ENCODE measurements around the gene NR1D2. TPM values are rescaled to one million over a fixed set of nuclear protein-coding genes. Genes with fewer than 3 reads are reported as not detected.
A peak's percentile ranks its signal among the peaks of the same experiment; 100 is the strongest.
"Not testable (repeated sequence)": the region's sequence is repeated elsewhere in the genome, so short reads cannot be mapped to it uniquely, and the experiment has no call there.

NR1D2 gene
- polyA plus RNA-seq, 4 donors, result 8.3 to 13.0 (median 11.1) TPM

DNA sequence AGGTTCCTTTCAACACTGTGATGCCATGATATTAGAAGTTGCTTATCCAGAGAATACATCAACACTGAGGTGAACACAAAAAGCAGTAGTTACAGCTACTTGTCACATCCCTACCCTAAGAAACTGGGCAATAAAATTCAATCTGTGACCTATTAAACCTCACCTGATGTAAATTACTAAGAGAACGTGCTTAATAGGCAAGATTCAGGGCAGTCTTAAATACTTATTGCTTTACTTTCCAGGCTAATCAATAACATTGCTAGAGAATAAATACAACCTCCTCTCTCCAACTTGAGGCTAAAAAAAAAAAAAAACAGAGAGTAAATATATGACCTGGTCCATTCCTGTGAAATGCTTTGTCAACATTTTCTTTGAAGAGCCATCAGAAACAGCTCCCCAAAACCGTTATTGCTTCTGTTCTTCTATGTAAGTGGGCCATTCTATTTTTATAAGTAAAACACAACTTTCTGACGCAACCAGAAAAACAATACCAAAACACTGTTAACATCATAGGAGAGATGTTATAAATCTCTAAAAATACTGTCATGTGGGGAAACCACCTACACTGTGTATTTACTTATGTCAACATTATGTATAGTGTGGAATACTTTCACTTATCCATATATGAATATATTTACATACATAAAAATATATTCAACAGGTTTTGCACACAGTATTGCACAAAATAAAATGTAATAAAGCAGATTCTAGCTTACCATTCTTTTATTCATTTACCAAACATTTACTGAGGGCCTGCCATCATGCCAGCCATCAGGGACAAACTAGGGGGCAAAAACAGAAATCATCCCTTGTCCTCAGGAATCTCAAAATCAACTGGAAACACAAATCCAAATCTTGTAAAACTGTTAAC is 31.0 kb upstream of the NR1D2 start:
- FAIRE-seq (no peak), DNase-seq (peak in 1 of 2 donors; percentile 11)
- WGBS, 3 donors, result 45 to 67% (median 58%) methylated on average over 3 of the region's 3 CpGs
- Histone ChIP-seq H3K9me3 (ENCODE audit: control insufficient read depth in 2 of 2, insufficient read depth in 1 of 2, low read depth in 1 of 2, low read length in 1 of 2) (no peaks in the 10 kb centered on the region), H3K36me3 (ENCODE audit: control insufficient read depth in 3 of 3, insufficient read depth in 2 of 3, low read depth in 1 of 3, low read length in 3 of 3) (peaks cover 0 to 14% (median 6%) of the 10 kb centered on the region in 3 donors), H3K27me3 (ENCODE audit: control insufficient read depth in 3 of 3, insufficient read depth in 3 of 3, low read length in 3 of 3) (no peaks in the 10 kb centered on the region), H3K4me3 (ENCODE audit: low read depth in 1 of 3, low read length in 3 of 3) (no peak overlapping the region), H3K4me1 (ENCODE audit: control insufficient read depth in 3 of 3, insufficient read depth in 2 of 3, low read depth in 1 of 3, low read length in 2 of 3) (peaks cover 0 to 19% (median 5%) of the 10 kb centered on the region in 3 donors), H3K27ac (ENCODE audit: low read depth in 1 of 3, low read length in 2 of 3) (no peak overlapping the region)

DNA sequence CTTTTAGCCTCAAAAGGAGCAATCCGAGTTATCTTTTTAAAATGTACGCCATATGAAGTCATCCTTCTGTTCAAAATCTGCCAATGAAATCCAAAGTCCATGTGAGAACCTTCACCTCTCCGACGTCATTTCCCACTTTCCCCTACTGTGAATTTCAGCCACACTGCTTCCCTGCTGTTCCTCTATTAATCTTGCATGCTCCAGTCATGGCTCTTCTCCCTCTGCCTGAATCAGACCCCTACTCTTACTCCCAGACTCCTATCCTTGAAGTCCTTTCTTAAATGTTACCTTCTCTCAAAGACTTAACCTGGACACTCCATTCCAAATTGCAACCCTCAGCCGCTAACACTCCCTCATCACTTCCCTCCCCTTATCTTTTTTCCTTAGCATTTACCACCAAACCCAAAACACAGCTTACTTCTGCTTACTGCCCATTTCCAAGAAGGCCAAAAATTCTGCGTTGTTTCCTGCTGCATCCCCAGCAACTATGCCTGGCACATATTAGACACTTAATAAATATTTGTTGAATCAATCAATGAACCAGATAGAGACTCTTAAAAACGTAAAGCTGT is 29.5 kb upstream of the NR1D2 start:
- DNase-seq, result peak; percentile 62 to 65
- no peak for FAIRE-seq
- 29 to 51% (median 42%) methylated on average over 7 of the region's 7 CpGs for WGBS, 3 donors
- Histone ChIP-seq H3K36me3 (ENCODE audit: control insufficient read depth in 3 of 3, insufficient read depth in 2 of 3, low read depth in 1 of 3, low read length in 3 of 3) (peaks cover 2 to 15% (median 7%) of the 10 kb centered on the region in 3 donors), H3K27me3 (ENCODE audit: control insufficient read depth in 3 of 3, insufficient read depth in 3 of 3, low read length in 3 of 3) (no peaks in the 10 kb centered on the region), H3K9me3 (ENCODE audit: control insufficient read depth in 2 of 2, insufficient read depth in 1 of 2, low read depth in 1 of 2, low read length in 1 of 2) (no peaks in the 10 kb centered on the region), H3K27ac (ENCODE audit: low read depth in 1 of 3, low read length in 2 of 3) (no peak overlapping the region), H3K4me3 (ENCODE audit: low read depth in 1 of 3, low read length in 3 of 3) (peak overlapping the region in 1 of 3 donors; percentile 98), H3K4me1 (ENCODE audit: control insufficient read depth in 3 of 3, insufficient read depth in 2 of 3, low read depth in 1 of 3, low read length in 2 of 3) (peaks cover 0 to 19% (median 5%) of the 10 kb centered on the region in 3 donors)

DNA sequence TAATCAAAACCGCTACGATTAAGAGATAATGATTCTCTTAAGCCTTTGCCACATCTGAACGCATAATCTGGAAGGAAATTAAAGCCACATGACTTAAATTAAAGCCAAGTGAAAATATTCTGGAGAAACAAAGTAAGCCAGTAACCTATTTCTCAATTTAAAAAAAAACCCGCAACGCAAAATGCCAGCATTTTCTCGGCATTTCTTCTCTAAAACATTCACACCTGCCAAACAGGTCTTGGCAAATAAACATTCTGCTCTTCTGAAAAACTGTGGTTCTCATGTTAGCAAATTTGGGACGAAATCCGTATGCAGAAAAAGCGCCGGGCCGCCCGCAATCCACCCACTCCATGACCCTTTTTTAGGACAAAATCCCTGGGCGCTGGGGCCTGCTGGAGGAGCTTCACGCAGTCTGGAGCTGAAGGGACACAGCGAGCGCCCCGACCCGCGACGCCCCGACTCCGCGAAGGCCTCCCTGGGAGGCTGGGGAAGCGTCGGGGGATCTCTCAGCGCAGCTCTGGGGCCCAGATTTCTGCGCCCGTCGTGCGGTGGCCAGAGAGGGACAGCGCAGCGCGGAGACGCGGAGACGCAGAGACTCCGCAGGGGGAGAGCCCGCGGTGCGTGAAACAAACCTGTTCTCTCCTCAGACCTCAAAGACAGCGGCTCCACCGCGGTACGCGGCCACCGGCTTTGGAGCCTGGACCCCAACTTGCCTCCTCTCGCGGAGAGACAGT is 28.8 kb upstream of the NR1D2 start:
- H3K27me3 ChIP-seq (ENCODE audit: control insufficient read depth in 3 of 3, insufficient read depth in 3 of 3, low read length in 3 of 3), result no peaks in the 10 kb centered on the region
- WGBS, 3 donors, result 2 to 4% (median 2%) methylated on average over 44 to 48 of the region's 48 CpGs
- FAIRE-seq, result no peak
- peak overlapping the region; percentile 83 to 98 (median 92) for H3K27ac ChIP-seq (ENCODE audit: low read depth in 1 of 3, low read length in 2 of 3)
- no peaks in the 10 kb centered on the region for H3K9me3 ChIP-seq (ENCODE audit: control insufficient read depth in 2 of 2, insufficient read depth in 1 of 2, low read depth in 1 of 2, low read length in 1 of 2)
- H3K4me3 ChIP-seq (ENCODE audit: low read depth in 1 of 3, low read length in 3 of 3), result peak overlapping the region; percentile 65 to 98 (median 66)
- H3K4me1 ChIP-seq (ENCODE audit: control insufficient read depth in 3 of 3, insufficient read depth in 2 of 3, low read depth in 1 of 3, low read length in 2 of 3), result peaks cover 0 to 19% (median 5%) of the 10 kb centered on the region in 3 donors
- no peak for DNase-seq
- peaks cover 2 to 15% (median 10%) of the 10 kb centered on the region in 3 donors for H3K36me3 ChIP-seq (ENCODE audit: control insufficient read depth in 3 of 3, insufficient read depth in 2 of 3, low read depth in 1 of 3, low read length in 3 of 3)

DNA sequence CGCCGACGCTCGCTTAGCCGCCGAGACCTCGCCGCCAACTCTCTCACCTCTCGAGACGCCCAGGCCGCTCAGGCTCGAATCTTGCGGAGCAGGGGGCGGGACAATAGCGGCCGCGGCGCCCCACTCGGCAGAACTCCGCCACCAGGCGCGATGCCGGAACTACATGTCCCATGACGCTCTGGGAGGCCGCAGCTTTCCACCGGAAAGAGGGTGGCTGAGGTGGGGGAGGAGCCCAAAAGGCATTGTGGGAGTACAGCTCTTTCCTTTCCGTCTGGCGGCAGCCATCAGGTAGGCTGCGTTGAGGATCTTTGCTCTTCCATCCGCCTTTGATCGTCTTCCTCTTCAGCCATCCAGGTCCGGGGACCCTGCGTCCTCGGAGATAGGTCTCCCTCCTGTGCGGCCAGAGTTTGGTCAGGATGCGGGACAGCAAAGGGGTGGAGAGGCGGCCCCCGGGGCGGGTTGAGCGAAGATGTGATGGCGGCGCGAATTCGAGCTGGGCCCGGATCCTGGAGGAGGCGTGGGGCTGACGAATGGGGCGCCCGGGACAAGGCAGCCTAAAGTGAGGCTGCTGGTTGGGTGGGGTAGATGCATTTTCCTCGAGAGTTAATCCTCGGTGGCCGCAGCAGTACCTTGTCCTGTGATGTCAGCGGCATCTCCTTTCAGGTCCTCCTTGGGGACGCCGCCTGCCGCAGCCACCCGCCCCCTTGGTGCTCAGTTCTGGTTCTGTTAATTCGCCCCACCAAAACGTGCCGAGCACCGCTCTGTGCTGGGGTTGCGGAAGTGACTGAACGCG is 28.0 kb upstream of the NR1D2 start, which contains the start of the genes NKIRAS1 and RPL15:
NKIRAS1 (minus strand) TSS at position 105 of the 793 bp plus-strand sequence. CDS start 6,086 bp downstream, outside the sequence.
RPL15 (plus strand) TSS at position 247 of the 793 bp plus-strand sequence. CDS start 728 bp downstream, outside the sequence.
- 0% methylated on average over 61 to 64 of the region's 64 CpGs for WGBS, 3 donors
- H3K4me1 ChIP-seq (ENCODE audit: control insufficient read depth in 3 of 3, insufficient read depth in 2 of 3, low read depth in 1 of 3, low read length in 2 of 3), result peaks cover 0 to 19% (median 5%) of the 10 kb centered on the region in 3 donors
- H3K4me3 ChIP-seq (ENCODE audit: low read depth in 1 of 3, low read length in 3 of 3), result peak within 1 kb of the TSS; percentile 66 to 98 (median 83)
- peaks cover 2 to 17% (median 15%) of the 10 kb centered on the region in 3 donors for H3K36me3 ChIP-seq (ENCODE audit: control insufficient read depth in 3 of 3, insufficient read depth in 2 of 3, low read depth in 1 of 3, low read length in 3 of 3)
- no peaks in the 10 kb centered on the region for H3K9me3 ChIP-seq (ENCODE audit: control insufficient read depth in 2 of 2, insufficient read depth in 1 of 2, low read depth in 1 of 2, low read length in 1 of 2)
- FAIRE-seq (no peak), DNase-seq (peak; percentile 98)
- no peaks in the 10 kb centered on the region for H3K27me3 ChIP-seq (ENCODE audit: control insufficient read depth in 3 of 3, insufficient read depth in 3 of 3, low read length in 3 of 3)
- H3K27ac ChIP-seq (ENCODE audit: low read depth in 1 of 3, low read length in 2 of 3), result peak within 1 kb of the TSS; percentile 92 to 98 (median 92)

DNA sequence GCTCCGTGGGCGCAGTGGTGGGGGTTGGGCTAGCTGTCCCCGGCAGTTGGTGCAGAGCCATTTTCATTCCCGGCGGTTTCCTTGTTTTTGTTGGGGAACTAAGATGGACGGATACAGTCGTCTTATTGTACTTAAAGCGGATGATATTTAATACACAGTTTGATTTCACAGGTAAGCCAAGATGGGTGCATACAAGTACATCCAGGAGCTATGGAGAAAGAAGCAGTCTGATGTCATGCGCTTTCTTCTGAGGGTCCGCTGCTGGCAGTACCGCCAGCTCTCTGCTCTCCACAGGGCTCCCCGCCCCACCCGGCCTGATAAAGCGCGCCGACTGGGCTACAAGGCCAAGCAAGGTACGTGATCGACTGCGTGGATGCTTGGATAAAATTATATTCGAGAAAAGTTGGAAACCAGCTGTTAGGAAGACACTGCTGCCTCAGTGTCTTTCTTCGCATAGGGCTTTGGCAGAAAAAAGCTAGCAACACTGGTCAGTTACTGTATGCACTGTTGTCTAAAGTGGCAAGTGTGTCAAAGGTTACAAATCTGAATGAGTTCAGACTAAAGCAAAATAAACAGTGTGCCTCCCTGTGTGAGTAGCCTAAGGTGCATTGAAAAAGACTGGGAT is 27.3 kb upstream of the NR1D2 start:
- not testable (repeated sequence) for H3K9me3 ChIP-seq (ENCODE audit: control insufficient read depth in 2 of 2, insufficient read depth in 1 of 2, low read depth in 1 of 2, low read length in 1 of 2); H3K27me3 ChIP-seq (ENCODE audit: control insufficient read depth in 3 of 3, insufficient read depth in 3 of 3, low read length in 3 of 3); FAIRE-seq
- Histone ChIP-seq H3K4me3 (ENCODE audit: low read depth in 1 of 3, low read length in 3 of 3) (peak overlapping the region; percentile 66 to 98 (median 83)), H3K36me3 (ENCODE audit: control insufficient read depth in 3 of 3, insufficient read depth in 2 of 3, low read depth in 1 of 3, low read length in 3 of 3) (peaks cover 2 to 21% (median 15%) of the 10 kb centered on the region in 3 donors), H3K27ac (ENCODE audit: low read depth in 1 of 3, low read length in 2 of 3) (peak overlapping the region; percentile 92 to 98 (median 92)), H3K4me1 (ENCODE audit: control insufficient read depth in 3 of 3, insufficient read depth in 2 of 3, low read depth in 1 of 3, low read length in 2 of 3) (peaks cover 0 to 19% (median 5%) of the 10 kb centered on the region in 3 donors)
- WGBS, 3 donors, result 0% methylated on average over 19 to 21 of the region's 21 CpGs
- DNase-seq, result peak; percentile 26 to 61

DNA sequence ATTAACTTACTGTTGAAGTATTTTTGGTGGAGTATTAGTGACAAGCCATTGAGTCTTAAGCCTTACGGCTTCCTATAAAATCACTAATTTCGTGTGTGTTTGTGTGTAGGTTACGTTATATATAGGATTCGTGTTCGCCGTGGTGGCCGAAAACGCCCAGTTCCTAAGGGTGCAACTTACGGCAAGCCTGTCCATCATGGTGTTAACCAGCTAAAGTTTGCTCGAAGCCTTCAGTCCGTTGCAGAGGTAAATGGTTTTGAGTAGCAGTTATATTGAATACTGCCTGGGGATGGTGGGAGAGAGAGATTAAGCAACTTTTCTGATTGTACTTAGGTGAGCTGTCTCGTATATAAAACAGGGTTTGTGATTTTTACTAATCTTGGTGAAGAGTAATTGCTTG is 26.8 kb upstream of the NR1D2 start:
- WGBS, 3 donors, result 4 to 22% (median 8%) methylated on average over 12 of the region's 12 CpGs
- H3K27me3 ChIP-seq (ENCODE audit: control insufficient read depth in 3 of 3, insufficient read depth in 3 of 3, low read length in 3 of 3); DNase-seq; FAIRE-seq; H3K9me3 ChIP-seq (ENCODE audit: control insufficient read depth in 2 of 2, insufficient read depth in 1 of 2, low read depth in 1 of 2, low read length in 1 of 2): not testable (repeated sequence)
- peak overlapping the region; percentile 66 to 98 (median 83) for H3K4me3 ChIP-seq (ENCODE audit: low read depth in 1 of 3, low read length in 3 of 3)
- peaks cover 0 to 19% (median 5%) of the 10 kb centered on the region in 3 donors for H3K4me1 ChIP-seq (ENCODE audit: control insufficient read depth in 3 of 3, insufficient read depth in 2 of 3, low read depth in 1 of 3, low read length in 2 of 3)
- peak overlapping the region in 1 of 3 donors; percentile 92 for H3K27ac ChIP-seq (ENCODE audit: low read depth in 1 of 3, low read length in 2 of 3)
- peaks cover 2 to 22% (median 15%) of the 10 kb centered on the region in 3 donors for H3K36me3 ChIP-seq (ENCODE audit: control insufficient read depth in 3 of 3, insufficient read depth in 2 of 3, low read depth in 1 of 3, low read length in 3 of 3)

DNA sequence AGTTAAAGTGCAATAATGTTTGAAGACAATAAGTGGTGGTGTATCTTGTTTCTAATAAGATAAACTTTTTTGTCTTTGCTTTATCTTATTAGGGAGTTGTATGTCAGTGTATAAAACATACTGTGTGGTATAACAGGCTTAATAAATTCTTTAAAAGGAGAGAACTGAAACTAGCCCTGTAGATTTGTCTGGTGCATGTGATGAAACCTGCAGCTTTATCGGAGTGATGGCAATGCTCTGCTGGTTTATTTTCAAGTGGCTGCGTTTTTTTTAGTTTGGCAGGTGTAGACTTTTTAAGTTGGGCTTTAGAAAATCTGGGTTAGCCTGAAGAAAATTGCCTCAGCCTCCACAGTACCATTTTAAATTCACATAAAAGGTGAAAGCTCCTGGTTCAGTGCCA is 25.5 kb upstream of the NR1D2 start:
- Histone ChIP-seq H3K36me3 (ENCODE audit: control insufficient read depth in 3 of 3, insufficient read depth in 2 of 3, low read depth in 1 of 3, low read length in 3 of 3) (peaks cover 2 to 22% (median 15%) of the 10 kb centered on the region in 3 donors), H3K4me1 (ENCODE audit: control insufficient read depth in 3 of 3, insufficient read depth in 2 of 3, low read depth in 1 of 3, low read length in 2 of 3) (peaks cover 0 to 16% (median 5%) of the 10 kb centered on the region in 3 donors), H3K27ac (ENCODE audit: low read depth in 1 of 3, low read length in 2 of 3) (no peak overlapping the region), H3K27me3 (ENCODE audit: control insufficient read depth in 3 of 3, insufficient read depth in 3 of 3, low read length in 3 of 3) (no peaks in the 10 kb centered on the region), H3K4me3 (ENCODE audit: low read depth in 1 of 3, low read length in 3 of 3) (no peak overlapping the region), H3K9me3 (ENCODE audit: control insufficient read depth in 2 of 2, insufficient read depth in 1 of 2, low read depth in 1 of 2, low read length in 1 of 2) (no peaks in the 10 kb centered on the region)
- 70 to 75% (median 71%) methylated on average over 2 of the region's 2 CpGs for WGBS, 3 donors
- DNase-seq (no peak), FAIRE-seq (no peak)

Data from small intestine (tissue), 7 donors.